NCI-H510A (cell line): Measurements from ENCODE around the gene EPB41.

Experiments
- DNase-seq: peaks from one replicate; lab custom pipeline; 2025; lab: John Stamatoyannopoulos, UW

The EPB41 gene

GRCh38 chr1:28891256-28891655, 23.1 kb upstream of the EPB41 start:
- DNase-seq, result no peak

DNA sequence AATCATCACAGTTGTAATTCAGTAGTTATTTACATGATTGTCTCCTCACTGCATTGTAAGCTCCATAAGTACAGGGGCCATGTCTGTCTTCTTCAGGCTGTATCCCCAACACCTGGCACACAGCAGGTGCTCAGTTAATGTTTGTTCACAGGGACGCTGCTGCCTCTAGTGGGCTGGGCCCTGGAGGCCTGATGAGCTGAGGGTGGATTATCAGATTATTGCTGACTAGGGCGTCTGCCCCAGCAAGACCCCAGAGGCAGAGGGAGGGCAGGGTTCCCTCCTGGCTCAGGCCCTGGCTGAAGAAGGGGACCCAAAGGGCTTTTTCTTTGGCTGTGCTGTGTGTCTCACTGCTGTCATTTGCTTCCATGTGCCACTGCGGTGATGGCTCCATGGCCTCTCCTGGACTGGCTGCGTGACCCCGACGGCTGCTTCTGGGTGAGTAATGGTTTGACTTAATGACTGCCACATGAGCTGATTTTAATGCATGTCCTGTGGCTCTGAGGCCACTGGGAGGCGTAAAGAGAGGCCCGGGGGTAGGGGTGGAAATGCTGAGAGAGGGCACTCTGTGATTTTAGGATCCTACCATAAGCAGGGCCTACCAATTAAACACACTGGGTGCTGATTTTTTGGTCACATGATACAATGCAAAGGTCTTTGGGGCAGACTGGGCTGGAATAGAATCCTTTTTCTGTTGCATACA, 20.8 kb upstream of the EPB41 start:
- DNase-seq, result no peak

GRCh38 chr1:28894785-28895184, 19.6 kb upstream of the EPB41 start:
- DNase-seq, result no peak

- DNase-seq, result no peak
These were observed 18.3 kb upstream of the EPB41 start for GRCh38 chr1:28895896-28896608.

DNA sequence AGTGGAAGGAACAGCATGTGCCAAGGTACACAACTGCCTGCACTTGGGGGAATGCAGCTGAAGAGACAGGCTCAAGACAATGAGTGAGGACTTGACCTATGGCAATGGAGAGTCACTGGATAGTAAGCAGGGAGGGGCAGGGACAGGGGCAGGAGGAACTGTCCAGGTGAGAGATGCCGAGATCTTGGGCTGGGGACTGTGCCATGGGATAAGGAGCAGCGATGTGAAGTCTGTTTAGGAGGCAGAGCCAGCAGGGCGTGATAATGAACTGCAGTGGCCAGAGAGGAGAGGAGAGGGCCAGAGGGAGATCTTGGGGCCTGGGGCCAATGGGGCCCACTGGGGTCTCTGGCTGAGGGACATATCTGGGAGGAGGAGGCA, 17.8 kb upstream of the EPB41 start:
- DNase-seq, result no peak

DNA sequence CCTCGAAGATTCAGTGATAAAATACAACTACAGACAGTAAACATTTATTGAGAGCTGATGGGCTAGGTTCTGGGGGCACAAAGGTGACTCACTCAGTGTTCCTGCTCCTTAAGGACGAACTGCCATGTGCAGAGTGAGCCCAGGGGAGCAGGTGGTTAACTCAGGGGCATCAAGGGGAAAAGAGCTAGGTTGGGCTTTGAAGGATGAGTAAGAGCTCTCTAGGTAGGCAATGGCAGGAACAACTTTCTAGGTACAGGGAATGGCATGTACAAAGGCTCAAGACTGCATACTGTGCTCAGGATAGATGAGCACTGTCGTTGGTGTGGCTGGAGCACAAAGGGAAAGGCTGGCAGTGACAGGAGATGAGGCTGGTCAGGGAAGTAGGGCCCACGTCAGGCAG, 16.6 kb upstream of the EPB41 start:
- no peak for DNase-seq

- no peak for DNase-seq
These were observed 15.9 kb upstream of the EPB41 start for GRCh38 chr1:28898405-28898881.

DNA sequence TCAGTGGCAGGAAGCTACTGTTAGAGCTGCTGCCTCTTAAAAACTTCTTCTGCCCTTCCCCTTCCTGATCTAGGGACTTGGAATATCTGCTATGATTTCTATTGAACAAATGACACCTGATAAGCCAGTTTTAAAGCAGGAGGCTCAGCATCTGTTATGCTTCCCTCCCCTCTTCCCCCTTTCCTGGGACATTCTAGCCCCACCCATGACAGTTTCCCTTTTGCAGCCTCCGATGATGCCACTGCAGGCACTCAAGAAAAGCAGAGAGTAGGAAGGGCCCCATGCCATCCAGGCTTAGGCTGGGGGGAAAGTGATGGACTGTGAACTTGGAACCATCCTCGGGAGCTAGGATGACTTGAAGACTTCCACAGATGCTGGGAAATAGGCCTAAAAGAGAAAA, 15.1 kb upstream of the EPB41 start:
- no peak for DNase-seq

DNA sequence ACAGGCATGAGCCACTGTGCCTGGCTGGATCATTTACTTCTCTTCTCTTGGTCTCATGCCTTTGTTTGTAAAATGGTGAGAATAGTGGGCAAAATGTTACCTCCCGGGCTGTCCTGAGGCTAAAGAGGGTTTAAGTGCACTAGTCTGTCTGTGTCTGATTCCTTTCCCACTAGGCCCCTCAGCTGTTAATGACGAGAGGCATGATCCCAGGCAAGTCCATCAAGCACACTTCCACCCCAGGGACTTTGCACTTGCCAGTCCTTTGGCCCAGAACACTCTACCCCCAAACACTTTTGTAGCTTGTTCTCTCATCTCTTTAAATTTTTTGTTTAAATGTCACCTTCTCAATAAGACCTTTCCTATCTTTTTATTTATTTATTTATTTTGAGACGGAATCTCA, 13.8 kb upstream of the EPB41 start:
- no peak for DNase-seq

DNA sequence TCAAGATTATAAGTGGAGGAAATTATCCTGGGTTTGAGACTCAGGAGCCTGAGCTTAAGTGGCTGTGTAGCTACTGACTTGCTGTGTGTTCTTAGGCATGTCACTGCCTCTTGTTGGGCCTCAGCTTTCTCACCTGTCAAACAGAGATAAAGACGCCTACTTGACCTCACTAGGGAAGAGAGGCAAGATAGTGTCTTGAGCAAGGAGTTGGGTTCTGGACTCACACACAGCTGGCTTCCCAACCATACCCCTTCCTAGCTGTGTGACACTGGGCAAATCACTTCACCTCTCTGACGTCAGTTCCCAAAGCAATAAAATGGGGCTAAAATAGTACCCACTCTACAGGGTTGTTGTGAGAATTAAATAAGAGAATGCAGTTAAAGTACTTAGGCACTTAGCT, 11.6 kb upstream of the EPB41 start:
- no peak for DNase-seq

DNA sequence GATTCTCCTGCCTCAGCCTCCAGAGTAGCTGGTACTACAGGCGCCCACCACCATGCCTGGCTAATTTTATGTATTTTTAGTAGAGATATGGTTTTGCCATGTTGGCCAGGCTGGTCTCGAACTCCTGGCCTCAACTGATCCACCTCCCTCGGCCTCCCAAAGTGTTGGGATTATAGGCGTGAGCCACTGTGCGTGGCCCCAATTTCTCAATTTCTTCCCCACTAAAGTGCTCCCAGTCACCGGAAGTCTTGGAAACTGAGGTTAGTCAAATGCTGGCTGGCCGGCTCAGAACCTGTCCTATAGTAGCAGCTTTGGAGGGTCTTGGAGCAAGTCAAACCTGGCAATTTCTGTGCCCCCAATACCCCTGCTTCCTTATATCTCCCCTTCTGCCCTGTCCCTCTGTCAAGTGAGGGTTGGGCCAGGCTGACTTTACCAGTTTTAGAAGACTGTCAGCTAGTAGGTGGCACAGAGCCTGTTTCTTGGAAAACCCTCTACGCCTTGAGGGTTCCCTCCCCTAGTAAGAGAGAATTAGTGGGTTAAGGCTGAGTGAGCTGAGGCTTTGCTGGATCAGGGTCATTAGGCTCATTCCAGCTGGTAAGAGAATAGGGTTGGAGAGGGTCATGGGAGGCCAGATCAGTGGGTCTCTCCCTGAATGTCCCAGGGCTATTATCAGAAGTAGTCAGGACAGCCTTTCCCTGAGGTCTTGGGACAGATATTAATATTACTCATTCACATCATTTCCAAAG, 8.3 kb upstream of the EPB41 start:
- DNase-seq, result no peak

GRCh38 chr1:28909198-28909597, 5.2 kb upstream of the EPB41 start:
- no peak for DNase-seq

- no peak for DNase-seq
These were observed 3.8 kb upstream of the EPB41 start for GRCh38 chr1:28910379-28911115.

- no peak for DNase-seq
These were observed 562 bp upstream of the EPB41 start for GRCh38 chr1:28913786-28914227.

DNA sequence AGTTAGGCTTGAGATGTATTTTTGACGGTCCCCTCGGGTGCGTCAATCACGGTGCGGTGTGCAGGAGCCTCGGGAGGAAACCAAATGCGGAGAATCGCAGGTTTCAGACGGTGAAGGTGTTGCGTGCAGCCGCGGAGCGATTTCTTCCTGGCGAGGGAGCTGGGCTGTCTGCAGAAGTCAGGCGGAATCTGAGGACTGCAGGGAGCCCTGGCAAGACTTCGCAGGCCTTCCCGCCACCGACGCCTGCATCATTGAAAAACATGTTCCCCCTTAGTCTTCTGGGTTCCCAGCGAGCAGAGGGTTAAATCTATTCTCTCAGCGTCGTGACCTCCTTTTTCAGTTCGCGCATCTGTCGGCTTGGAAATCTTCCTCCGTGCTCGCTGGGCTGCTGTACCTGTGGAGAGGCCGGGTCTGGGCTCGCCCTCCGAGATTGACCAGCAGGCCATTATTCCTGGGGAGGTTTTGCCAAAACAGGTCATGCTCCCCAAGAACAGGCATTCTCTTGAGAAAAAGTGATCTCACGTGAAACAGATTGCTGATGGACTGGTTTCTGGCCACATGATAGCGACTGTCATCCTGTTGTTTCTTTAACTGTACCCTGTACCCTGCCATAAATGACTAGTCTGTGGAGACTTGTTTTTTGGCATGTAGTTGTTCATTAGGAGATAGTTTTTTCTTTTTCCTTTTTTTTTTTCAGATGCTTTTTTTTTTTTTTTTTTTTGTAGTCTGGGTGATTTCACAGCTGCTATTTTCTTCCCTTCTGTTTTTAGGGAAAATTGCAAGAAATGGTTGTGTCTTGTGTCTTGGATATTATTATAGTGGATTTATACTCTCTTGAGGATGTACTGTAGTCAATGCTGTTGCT, 894 bp downstream of the EPB41 start:
- peak; percentile 23 for DNase-seq

- no peak for DNase-seq
These were observed 3.4 kb downstream of the EPB41 start for GRCh38 chr1:28917757-28918118.

DNA sequence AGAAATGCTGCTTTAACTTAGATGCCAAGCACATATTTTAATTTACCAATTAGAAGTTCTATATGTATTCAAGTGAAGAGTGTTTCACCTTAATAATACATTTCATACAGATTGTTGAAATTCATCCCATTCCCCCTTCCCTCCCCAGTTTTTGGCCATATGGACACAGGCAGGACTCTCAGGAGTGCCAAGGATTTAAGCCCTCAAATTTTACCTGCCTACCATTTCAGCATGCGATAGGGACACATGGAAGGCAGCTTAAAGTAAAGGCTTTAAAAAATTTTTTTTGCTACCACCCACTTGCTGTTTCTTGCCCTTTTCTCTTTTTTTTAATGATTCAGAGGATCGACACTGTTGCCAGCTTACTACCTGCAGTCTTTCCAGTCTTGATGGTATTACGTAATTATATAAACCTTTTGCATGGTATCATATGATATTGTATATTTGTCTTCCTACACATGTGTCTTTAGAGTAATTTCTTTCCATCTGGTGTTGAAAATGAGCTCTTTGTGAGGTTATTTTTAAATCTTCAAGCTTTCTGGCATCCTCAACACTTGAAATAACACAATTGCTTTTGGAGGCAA, 7.0 kb downstream of the EPB41 start:
- no peak for DNase-seq

DNA sequence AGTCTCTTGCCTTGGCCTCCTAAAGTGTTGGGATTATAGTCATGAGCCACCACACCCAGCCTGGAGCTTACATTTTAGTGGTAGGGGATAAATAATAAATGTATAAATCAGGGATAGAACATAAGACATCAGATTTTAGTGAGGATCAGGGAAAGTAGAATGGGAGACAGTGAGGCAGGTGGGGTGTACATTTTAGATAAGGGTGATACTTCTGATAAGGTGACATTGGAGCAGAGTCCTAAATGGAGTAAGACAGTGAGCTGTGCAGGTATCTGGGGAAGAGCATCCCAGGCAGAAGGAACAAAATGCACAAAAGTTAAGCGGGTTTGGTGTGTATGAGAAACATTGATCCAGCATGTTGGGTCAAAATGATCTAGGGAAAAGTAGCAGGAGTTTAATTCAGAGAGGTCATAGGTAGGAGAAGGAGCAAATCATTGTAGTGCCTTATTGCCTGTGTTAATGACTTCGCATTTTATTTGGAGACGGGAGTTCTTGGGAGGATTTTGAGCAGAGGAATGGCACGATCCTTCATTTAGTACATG, 11.1 kb downstream of the EPB41 start:
- DNase-seq, result no peak

DNA sequence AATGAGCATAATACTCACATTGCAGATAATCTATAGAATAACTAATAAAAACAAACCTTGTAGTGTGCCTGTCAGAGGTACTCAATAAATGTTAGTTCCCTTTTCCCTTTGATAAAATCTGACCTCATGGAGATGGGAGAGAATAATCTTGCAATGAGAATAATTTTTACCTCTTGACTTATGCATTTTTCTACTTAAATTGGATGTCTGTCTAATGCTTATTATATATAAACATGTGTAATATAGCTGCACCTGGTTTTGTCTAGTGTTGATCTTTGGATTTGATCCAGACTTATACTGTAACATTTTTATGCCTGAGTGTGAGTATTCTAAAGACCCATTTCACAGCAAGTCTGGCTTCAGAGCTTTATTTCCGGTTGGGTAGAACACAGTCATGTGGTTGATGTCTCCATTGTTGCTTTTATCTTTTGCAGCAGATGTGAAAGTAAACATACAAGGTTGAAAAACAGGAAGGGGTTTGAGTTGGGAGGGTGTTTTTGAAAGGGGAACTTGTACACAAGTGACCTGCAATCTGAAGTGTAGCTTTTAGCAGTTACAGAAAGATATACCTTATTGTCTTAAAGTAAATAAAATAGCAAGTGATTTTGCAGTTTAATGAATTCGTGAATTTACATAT, 12.4 kb downstream of the EPB41 start:
- DNase-seq, result peak; percentile 31

GRCh38 chr1:28927266-28927647, 12.9 kb downstream of the EPB41 start:
- DNase-seq, result no peak
